K562 (cell line): Measurements from ENCODE around the gene CLCN1. TPM values are rescaled to one million over a fixed set of nuclear protein-coding genes. Genes with fewer than 3 reads are reported as not detected.

Experiments
- AFF1 ChIP-seq, 2 experiments: fragments of 450-650 bp; IDR thresholded peaks; 2 replicates each; pipeline ENCODE4 v1.6.1; 2018; ENCODE audit warnings: mild to moderate bottlenecking in 2 of 2, low read depth in 1 of 2; ENCODE audit not compliant: partially characterized antibody in 2 of 2
- BACH1 ChIP-seq: fragments of 200-800 bp; sonication (Bioruptor generic); IDR thresholded peaks from 2 replicates; pipeline ENCODE4 v1.6.1; 2016; ENCODE audit warnings: missing genetic modification characterization, missing compliant biosample characterization
- DLX4 ChIP-seq: fragments of 250-450 bp; sonication (Bioruptor Pico); IDR thresholded peaks from 2 replicates; pipeline ENCODE4 v1.6.1; 2021; ENCODE audit warnings: mild to moderate bottlenecking
- FOXJ2 ChIP-seq: fragments of 200-800 bp; sonication (Bioruptor generic); IDR thresholded peaks from 2 replicates; pipeline ENCODE4 v1.6.1; 2016; ENCODE audit warnings: missing genetic modification characterization, missing compliant biosample characterization
- HIVEP1 ChIP-seq: fragments of 250-450 bp; sonication (Bioruptor Pico); IDR thresholded peaks from 2 replicates; pipeline ENCODE4 v1.4.0; 2020; ENCODE audit warnings: mild to moderate bottlenecking
- HMBOX1 ChIP-seq: sonication (generic); IDR thresholded peaks from 2 replicates; pipeline ENCODE4 v1.6.1; 2016
- MAFG ChIP-seq: fragments of 450-650 bp; conservative IDR thresholded peaks from 2 replicates; pipeline ENCODE4 v1.6.1; 2016; ENCODE audit warnings: missing genetic modification characterization, missing compliant biosample characterization
- MNT ChIP-seq, 2 experiments: fragments of 450-650 bp; conservative IDR thresholded peaks; 2 replicates each; pipeline ENCODE4 v1.6.1; 2017; ENCODE audit warnings: mild to moderate bottlenecking in 2 of 2, moderate library complexity in 2 of 2
- NEUROD1 ChIP-seq: fragments of 150-350 bp; IDR thresholded peaks from 2 replicates; pipeline ENCODE4 v1.6.1; 2014; ENCODE audit warnings: borderline replicate concordance, low read length, low read depth; ENCODE audit not compliant: partially characterized antibody
- NFIC ChIP-seq: fragments of 450-650 bp; IDR thresholded peaks from 2 replicates; pipeline ENCODE4 v1.6.1; 2017; ENCODE audit warnings: mild to moderate bottlenecking, inconsistent platforms
- NUFIP1 ChIP-seq: fragments of 450-650 bp; IDR thresholded peaks from 2 replicates; pipeline ENCODE4 v1.6.1; 2018; ENCODE audit not compliant: partially characterized antibody
- PHF8 ChIP-seq: fragments of 200-600 bp; sonication (generic); IDR thresholded peaks from 2 replicates; pipeline ENCODE4 v1.6.1; 2012; ENCODE audit warnings: mixed run types, mild to moderate bottlenecking, inconsistent platforms, low read length, moderate library complexity, borderline replicate concordance
- POLR3A ChIP-seq: IDR thresholded peaks from 2 replicates; pipeline ENCODE4 v1.6.1; 2011; ENCODE audit warnings: borderline replicate concordance, mild to moderate bottlenecking, moderate library complexity; ENCODE audit not compliant: insufficient read length, insufficient read depth; ENCODE audit errors: extremely low read depth
- SP2 ChIP-seq: IDR thresholded peaks from 2 replicates; pipeline ENCODE4 v1.6.1; 2011; ENCODE audit warnings: mild to moderate bottlenecking, low read depth, low read length, moderate library complexity; ENCODE audit not compliant: poor library complexity, severe bottlenecking; ENCODE audit errors: extremely low read depth
- XRCC5 ChIP-seq: fragments of 200-400 bp; formaldehyde crosslinking; IDR thresholded peaks from 2 replicates; pipeline ENCODE4 v1.6.1; 2017; ENCODE audit warnings: low read depth, mild to moderate bottlenecking, low read length
- ZHX1 ChIP-seq: fragments of 150-350 bp; conservative IDR thresholded peaks from 2 replicates; pipeline ENCODE4 v1.6.1; 2014; ENCODE audit warnings: low read length
- ZNF212 ChIP-seq: fragments of 450-650 bp; formaldehyde crosslinking; IDR thresholded peaks from 2 replicates; pipeline ENCODE4 v1.4.0; 2020; ENCODE audit warnings: mild to moderate bottlenecking
- ZNF316 ChIP-seq: fragments of 450-650 bp; IDR thresholded peaks from 2 replicates; pipeline ENCODE4 v1.6.1; 2016
- polyA plus RNA-seq, 8 experiments: library from polyadenylated mRNA; depleted of rRNA in 4 of 8; stranded (reverse) in 5 of 8; unstranded in 3 of 8; fragments of >200 nt; fragmentation: Nextera tagmentation in 2 of 8; fragmentation: Illumina TruSeq in 1 of 8; extraction: Ambion mirVana in 2 of 8; extraction: Trizol in 1 of 8; gene quantifications; 2 replicates each; pipeline versions ENCODE4 v1.2.1 to v1.2.3, GENCODE V29; 2011 to 2014; ENCODE audit warnings: inconsistent platforms in 1 of 8, missing spikeins in 1 of 8
- total RNA-seq, 7 experiments: library from RNA; depleted of rRNA in 6 of 7; stranded (reverse); fragments of >200 nt in 6 of 7; fragmentation: Illumina TruSeq in 2 of 7; extraction: Trizol in 2 of 7; gene quantifications; 2 replicates each; pipeline versions ENCODE4 v1.2.1 to v1.2.3, GENCODE V29; 2011 to 2021; ENCODE audit warnings: low replicate concordance in 1 of 7

Gene CLCN1
- total and polyA plus RNA-seq, 9 of the 15 experiments (the other 6 are each of a cell fraction or from before 2014, with no cell fraction given) = 0.01 to 0.11 (median 0.04) TPM; not detected in 4

- no peak for TF ChIP-seq NUFIP1
- TF ChIP-seq POLR3A = no peak
- no peak for TF ChIP-seq ZNF212 (CRISPR knock-in tag)
- TF ChIP-seq DLX4 (CRISPR knock-in tag) = no peak
- peak; percentile 43; the same call in 1 of the 2 replicates for TF ChIP-seq ZNF316
- no peak for TF ChIP-seq HIVEP1 (CRISPR knock-in tag)
- no peak for TF ChIP-seq XRCC5
- no peak for TF ChIP-seq MNT (conservative IDR thresholded peaks at IDR 0.05)
- no peak for TF ChIP-seq HMBOX1
- TF ChIP-seq MAFG (tag) = peak; percentile 54
- TF ChIP-seq SP2 = no peak
- TF ChIP-seq NEUROD1 = no peak
- no peak for TF ChIP-seq ZHX1
- TF ChIP-seq BACH1 (tag) = no peak
- TF ChIP-seq NFIC = no peak
- TF ChIP-seq PHF8 = no peak
- no peak for TF ChIP-seq AFF1 (IDR thresholded peaks at IDR 0.05; ENCODE audit: low read depth in 1 of 2, partially characterized antibody in 2 of 2)
- TF ChIP-seq FOXJ2 (tag) = no peak
These were observed 34.4 kb upstream of the CLCN1 start (continued) for GRCh38 chr7:143281529-143281928.
